GM19193 (cell line): ENCODE results near the gene EYS.

Experiments
- POLR2A ChIP-seq: IDR thresholded peaks from 4 replicates; pipeline ENCODE4 v1.6.1; 2011; ENCODE audit not compliant: insufficient read depth, insufficient read length; ENCODE audit errors: extremely low read depth

The EYS gene

DNA sequence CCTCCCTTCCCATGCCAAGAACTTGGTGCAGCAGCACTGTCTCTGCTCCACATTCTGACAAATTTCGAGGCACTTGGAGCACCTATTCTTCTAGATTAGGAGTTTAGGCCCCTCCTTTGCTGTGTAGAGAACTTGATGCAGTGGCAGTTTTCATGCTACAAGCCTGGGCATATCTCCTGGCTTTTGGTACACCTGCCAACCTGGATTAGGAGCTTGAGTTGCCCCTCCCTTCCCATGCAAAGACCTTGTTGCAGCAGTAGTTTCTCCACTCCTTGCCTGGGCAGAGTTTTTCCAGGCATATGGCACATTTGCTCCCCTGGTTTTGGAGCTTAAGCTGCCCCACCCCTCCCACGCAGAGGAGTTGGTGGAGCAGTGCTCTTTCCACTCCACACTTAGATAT is 956.1 kb downstream of the EYS start:
- no peak for TF ChIP-seq POLR2A

DNA sequence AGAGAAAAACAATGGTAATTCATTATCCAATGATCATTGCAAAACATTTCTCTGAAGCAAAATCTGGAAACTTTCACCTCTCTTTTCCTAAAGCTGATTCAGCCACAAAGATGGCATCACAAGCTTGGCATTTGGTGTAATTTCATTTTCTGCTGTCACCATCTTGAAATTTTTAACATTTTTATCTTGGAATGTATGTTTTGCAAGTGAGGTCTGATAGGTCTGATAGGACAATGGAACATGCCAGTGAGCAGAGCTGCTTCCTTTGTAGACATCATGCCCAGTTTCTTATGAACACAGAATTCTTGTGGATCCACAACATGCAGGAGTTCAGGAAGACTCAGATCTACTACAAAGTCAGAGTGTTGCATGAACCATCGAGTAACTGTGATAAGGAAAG is 969.6 kb downstream of the EYS start:
- no peak for TF ChIP-seq POLR2A

DNA sequence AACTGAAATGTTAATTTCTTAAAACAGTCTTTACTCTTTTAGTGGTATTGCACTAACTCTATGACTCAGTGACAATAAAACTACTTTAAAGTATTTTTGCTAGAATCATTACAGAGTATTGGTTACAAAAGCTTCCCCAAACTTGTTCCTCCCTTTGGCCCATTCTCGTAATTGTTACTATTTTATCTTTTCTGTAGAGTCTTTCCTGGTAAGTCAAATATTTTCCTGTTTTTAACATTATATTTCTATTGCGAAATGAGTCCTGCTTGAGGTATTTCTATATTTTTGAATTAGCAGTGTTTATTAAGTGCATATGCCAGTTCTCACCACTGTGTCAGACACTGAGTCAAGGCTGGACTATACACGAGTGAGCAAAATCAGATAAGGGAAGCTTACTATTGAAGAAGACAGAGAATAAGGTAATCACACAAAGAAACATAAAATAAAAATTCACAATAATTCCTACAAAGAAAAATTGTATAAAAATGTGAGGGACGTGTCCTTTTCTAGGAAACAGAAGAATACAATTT is 970.5 kb downstream of the EYS start:
- TF ChIP-seq POLR2A: no peak

DNA sequence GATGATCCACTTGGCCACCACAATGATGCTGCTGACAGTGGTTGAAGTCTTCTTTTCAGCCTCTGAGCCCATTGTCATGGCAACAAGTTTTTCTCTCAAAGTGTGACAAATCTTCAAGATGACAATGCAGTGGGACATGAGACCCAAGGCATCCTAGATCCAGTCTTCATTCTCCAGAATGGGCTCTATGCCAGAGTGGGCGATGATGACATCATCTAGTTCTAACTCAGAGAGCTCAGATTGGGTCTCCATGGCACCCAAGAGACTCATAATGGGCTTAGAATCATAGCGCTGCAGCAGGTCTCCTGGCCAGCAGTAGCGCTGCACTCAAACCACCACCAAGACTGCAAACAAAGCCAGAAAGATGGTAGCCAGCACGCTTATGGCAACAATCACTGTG is 973.6 kb downstream of the EYS start:
- TF ChIP-seq POLR2A: no peak

- TF ChIP-seq POLR2A: no peak
Measured at GRCh38 chr6:64732888-64733287, 974.1 kb downstream of the EYS start.

GRCh38 chr6:64729522-64729921 is 977.5 kb downstream of the EYS start:
- TF ChIP-seq POLR2A: no peak

DNA sequence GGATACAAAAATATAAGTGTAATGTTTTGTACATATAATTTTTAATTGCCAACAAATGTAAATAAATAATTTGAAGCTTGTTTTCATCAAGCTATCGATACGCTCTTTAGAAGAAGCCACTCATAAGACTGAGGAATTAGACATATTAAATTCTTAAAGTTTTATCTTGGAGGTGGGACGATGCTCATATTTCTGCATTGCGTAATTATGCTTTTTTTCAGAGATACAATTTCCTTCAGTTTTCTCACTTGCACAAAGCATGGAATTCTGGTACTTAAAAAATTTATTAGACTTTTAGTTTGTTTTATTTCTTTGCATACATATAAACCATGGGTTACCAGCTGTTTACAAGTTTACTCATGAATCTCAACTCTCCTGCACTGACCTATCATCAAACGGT is 980.0 kb downstream of the EYS start:
- no peak for TF ChIP-seq POLR2A

- TF ChIP-seq POLR2A: no peak
Measured at GRCh38 chr6:64724091-64724490, 982.9 kb downstream of the EYS start.

DNA sequence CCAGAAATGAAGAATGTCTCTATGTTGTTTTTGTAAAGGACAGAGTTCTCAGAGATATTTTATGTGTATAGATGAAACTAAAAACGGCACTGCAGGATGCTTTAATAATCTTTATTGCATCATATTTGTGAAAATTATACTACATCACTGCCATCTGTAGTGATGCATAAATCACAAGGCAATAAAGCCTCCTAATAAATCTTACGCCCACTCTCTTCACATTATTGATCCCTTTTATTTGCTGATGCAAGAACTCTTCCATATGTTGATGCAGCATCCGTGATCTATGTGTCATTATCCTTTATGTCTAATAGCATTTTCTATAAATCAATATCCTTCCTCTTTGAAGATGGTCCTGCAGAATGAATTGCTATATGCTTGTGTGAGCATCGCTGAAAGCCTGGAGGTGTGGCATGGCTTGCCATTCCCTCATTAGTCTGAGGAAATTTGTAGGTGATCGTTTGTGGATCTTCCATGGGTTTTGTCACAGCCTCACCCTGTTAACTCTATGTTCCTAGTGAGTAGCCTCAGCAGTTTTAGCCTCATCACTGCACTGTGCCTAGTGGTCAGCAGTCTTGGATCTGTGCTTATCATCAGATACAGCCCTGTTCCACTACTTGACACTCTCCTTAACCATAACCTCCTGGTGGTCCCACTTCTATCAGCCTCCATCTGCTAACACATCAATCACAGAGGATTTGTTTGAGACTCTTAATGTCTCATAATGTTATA is 983.5 kb downstream of the EYS start:
- no peak for TF ChIP-seq POLR2A

DNA sequence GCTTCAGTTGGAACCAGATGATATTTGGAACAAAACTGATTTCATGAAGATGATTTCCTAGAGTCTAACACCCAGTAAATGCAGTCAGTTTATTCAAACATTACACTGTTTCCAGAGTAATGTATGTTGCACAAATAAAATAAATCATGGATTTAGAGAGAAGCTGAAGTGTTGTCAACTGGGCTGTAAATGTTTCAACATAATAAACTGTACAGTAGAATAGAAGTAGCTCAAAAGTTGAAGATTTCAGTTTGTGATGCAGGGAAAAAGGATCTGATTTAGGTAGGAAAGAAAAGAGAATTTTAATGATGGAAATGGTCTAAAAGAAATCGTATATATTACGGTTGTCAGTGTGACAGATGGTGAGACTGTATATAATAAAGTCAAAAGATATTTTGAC is 985.2 kb downstream of the EYS start:
- no peak for TF ChIP-seq POLR2A

DNA sequence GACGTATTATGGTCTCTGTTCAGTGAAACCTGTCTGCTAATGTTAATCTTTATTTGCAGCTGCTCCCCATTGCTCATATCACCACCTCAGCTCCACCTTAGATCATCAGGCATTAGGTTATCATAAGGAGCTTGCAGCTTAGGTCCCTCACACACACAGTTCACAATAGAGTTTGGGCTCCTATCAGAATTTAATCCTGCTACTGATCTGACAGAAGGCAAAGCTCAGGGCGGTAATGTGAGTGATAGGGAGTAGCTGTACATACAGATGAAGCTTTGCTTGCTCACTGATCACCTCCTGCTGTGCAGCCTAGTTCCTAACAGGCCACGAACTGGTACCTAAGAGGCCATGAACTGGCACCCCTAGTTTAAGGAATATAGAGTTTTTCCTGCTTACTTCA is 989.7 kb downstream of the EYS start:
- TF ChIP-seq POLR2A: no peak

DNA sequence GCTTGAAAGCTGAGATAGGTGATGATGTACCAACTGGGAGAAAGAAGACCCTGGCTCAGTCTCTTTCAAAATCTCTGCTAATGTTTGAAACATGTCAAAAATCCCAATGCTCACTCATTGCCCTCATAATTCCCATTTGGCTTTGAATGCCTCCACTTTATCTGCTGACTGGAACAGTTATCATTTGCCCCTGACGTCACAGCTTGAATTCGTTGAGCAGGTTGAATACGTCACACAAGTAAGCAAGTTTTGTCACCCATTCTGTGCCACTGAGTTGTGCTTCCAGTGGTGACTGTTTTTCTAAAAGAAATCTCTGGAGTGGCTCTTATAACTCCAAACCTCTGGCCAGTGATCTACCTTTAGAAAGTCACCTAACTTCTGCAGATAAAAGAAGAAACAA is 991.4 kb downstream of the EYS start:
- TF ChIP-seq POLR2A: no peak

DNA sequence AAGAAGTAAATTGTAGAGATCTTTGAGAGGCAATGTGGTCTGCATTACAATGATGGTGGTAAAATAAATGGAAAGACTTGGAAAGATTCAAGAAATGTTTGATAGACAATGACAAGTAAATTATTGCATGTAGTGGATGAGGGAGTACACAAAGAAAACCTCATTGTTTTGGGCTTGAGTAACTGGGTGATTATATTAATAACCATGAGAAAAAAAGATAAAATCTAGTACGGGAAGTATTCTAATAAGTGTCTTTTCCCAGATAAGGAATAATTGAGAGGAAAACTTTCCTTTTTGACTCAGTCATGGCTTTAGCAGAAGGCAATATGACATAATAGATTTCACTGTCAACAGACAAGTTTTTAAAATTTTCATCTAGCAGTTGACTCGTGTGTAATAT is 993.0 kb downstream of the EYS start:
- TF ChIP-seq POLR2A: no peak

GRCh38 chr6:64713175-64713574 is 993.9 kb downstream of the EYS start:
- TF ChIP-seq POLR2A: no peak

DNA sequence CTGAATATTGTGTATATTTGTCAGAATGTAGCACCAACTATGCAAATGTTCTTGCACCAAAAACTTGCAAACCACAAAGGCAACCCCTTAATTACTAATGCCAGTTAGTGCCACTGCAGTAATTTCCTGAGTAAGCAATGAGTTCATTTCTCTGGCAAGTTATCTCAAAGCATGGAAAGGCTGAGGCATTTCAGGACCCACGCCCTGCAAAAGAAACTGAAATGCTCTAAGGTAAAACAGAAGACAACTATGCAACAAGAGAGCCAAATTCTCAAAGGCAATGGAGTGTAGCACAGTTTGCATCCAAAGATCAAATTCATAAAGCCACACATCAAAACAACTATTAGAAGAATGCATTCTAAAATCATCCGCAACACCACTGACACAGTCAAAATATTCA is 994.4 kb downstream of the EYS start:
- TF ChIP-seq POLR2A: no peak

- no peak for TF ChIP-seq POLR2A
Measured at GRCh38 chr6:64703922-64704321, 1003.1 kb downstream of the EYS start.

GRCh38 chr6:64696053-64696452 is 1011.0 kb downstream of the EYS start:
- TF ChIP-seq POLR2A: no peak

- no peak for TF ChIP-seq POLR2A
Measured at GRCh38 chr6:64694356-64694755, 1012.7 kb downstream of the EYS start.

GRCh38 chr6:64691064-64691463 is 1016.0 kb downstream of the EYS start:
- no peak for TF ChIP-seq POLR2A
